CD4-positive, alpha-beta T cell treated with Interleukin-15 for 1 hour (primary cell): ENCODE data around the gene FAM20C.

Source experiments
- DNase-seq: peaks from one replicate; pipeline ENCODE4 v3.0.0-alpha.2; 2020

Gene FAM20C

GRCh38 chr7:191981-192649 is at the start of gene FAM20C:
Gene FAM20C, plus strand, starts transcription at chr7:192571. Its CDS starts 629 bp downstream, at chr7:193200.
- DNase-seq: peak; percentile 60

GRCh38 chr7:143145-143751 is 49.1 kb upstream of the FAM20C start:
- no peak for DNase-seq

DNA sequence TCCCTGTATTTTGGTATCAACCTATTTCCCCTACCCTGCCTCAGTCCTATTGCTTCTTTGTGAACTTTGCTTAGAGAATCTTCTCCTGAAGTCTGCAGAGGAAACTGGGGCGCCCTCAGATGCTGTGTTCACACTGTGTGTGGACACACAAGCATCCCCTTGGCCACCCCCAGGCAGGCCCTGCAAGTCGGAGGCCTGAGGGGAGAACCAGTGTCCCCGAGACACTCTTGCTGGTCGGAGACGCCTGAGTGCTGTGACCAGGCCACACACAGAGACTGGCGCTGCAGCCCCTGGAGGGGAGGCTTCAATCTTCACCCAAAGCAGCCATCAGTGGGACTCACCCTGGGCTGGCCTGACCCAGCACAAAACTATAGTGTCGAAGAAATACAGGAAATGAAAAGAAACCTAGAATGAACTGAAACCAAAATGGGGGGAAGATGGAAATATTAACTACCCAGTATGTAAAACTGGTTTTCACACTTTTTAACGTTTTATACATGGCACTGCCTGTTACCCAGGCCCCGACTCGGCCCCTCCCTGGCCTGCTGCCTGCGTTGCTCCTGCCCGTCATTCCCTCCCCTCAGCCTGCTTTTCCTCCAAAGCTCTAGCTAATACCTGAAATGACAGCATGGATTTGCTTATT is 48.4 kb upstream of the FAM20C start:
- peak; percentile 10 for DNase-seq

- DNase-seq: peak; percentile 11
These were observed 47.9 kb upstream of the FAM20C start for GRCh38 chr7:144454-144826.

DNA sequence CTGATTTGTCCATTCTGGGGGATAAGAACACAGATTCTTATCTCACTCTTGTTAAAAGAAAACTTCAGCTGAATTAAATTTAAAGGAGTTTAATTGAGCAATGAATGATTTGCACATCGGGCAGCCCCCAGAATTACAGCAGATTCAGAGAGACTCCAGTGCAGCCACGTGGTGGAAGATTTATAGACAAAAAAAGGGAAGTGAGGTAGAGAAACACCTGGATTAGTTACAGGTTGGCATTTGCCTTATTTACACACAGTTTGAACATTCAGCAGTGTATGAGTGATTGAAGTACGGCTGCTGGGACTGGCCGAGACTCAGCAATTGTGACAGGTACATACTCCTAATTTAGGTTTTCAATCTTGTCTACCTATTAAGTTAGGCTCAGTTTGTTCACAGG is 46.5 kb upstream of the FAM20C start:
- no peak for DNase-seq

GRCh38 chr7:148543-148931 is 43.8 kb upstream of the FAM20C start:
- no peak for DNase-seq

DNA sequence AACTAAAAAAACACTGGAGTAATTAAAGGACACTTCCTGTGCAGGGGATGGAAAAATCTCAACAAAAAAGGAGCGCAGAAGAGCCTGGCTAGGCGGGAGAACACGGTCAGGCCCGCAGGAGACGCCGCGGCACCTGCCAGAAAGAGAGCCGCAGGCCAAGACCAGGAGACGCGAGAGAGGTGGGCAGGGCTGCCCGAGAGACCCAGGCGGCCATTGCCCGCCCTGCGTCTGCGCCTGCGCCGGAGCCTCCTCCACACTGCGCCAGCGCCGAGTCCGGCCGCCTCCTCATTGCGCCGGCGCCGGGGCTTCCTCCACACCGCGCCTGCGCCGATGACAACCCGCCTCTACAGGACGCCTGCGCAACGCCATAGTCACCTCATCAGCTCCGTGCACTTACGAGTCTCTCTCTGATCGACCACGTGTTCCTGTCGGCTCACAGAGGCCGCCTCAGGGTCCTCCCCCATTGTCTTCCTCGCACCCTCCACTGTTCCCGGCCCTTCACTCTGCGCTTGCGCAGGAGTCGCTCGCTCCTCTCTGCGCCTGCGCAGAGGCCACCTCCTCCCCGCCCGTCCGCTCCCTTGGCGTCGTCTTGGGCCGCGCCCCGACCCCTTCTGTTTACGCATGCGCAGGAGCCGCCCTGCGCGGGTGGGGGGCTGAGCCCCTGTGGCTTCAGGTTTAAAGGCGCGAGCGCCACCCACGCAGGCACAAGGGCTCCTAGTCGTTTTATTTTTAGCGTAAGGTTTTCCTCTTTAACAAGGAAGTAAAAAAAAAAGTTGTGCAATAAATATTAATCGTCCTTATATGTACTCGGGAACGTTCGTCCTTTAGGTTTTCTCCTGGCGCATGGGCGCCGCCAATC is 43.2 kb upstream of the FAM20C start:
- peak; percentile 100 for DNase-seq

GRCh38 chr7:149791-150636 is 42.4 kb upstream of the FAM20C start:
- DNase-seq: peak; percentile 45

DNA sequence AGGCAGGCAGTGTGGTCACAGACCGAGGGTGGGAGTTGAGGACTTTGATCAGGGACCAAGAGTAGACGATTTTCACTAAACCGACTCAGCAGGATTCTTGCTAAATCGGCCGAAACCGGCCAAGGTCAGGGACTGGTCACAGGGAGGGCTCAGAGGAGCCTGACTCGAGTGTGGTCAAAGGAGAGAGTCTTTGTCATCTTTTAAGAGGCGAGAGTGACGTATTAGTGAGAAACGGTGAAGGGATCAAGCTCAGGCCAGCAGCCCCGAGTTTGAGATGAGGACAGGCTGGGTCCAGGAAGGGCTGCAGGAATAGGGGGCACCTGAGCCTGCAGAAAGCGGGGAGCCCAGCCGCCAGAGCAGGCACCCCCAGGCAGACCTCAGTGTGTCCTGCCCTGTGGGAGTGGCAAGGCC is 41.6 kb upstream of the FAM20C start:
- DNase-seq: peak; percentile 57

- DNase-seq: no peak
These were observed 40.9 kb upstream of the FAM20C start for GRCh38 chr7:151346-152050.

DNA sequence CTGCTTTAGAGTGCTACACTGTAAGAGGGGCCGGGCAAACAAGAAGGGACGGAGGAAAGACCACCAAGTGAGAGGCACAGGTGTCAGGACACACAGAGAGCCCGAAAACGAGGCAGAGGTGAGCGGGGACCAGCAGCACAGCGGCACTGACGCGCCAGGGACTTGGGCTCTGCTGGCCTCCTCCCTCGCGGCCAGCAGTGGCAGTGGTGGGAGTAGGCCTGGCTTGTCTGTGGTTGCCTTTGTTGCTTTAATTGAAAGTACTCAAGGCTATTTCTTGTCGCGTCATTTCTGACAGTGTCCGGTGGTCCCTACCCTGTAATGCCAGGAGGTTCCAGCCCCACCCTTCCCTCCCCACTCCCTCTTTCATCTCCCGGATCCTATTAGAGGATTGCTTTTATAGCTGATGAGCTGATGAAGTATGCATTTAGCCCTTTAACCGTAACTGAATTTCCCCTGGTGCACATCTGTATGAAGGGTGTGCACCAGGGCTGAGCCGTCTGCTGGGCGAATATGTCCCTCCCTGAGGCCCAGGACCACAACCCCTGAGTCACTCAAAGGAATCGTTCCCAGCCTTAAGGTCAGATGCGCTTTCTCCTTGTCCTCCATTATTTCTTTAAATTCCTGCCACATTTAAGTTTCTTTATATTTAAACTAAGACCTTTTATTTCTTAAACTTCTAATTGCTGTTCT is 39.5 kb upstream of the FAM20C start:
- DNase-seq: no peak

GRCh38 chr7:153604-154003 is 38.8 kb upstream of the FAM20C start:
- DNase-seq: no peak

DNA sequence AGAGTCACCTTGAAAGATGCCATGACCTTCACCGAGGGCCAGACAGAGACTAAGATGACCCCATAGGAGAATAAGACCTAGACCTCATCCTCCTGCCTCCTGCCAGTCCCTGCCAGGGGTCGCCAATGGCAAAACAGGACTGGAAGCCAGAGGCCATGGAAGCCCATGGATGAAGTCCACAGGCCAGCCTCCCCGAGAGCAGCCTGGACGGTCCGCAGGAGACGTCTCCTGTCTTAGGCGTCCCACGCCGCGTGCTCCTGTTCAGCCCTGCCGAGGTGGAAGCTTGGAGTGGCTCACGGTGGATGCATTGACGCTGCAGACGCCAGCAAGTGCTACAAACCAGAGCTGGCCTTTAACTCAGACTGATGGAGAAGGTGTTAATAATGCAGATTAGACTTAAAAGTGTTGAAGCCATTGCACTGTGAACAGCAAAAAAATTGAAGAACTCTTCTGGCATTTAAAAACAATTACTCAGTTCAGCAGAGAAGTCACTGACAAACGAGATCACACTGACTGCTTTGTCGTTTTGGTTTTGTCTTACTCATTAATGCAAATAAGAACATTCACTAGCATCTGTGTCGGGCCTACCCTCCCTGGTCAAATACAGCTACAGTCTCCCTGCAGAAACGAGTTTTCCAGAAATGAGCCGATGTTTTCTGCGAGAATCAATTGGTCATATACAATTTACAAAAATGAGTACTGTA is 38.1 kb upstream of the FAM20C start:
- DNase-seq: no peak

DNA sequence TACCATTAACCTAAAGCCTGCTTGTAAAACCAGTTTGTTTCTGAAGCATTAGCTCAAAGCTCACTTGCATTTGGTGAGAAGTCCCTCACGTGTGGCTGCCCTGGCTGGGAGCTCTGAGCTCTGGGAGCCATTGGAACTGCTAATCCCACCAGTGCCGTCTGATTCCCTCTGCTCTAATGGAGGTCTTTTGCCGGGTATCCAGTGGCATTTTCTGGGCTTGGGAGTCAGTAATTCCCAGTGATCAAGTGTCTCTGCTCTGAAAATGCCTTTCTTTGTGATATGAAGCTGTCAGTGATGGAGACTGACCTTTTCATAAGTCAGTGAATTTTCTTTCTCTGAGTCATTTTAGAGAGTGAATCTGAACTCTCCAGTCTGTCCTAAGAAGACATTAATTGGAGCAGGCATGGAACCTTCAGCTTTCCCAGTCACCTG is 36.9 kb upstream of the FAM20C start:
- DNase-seq: no peak

DNA sequence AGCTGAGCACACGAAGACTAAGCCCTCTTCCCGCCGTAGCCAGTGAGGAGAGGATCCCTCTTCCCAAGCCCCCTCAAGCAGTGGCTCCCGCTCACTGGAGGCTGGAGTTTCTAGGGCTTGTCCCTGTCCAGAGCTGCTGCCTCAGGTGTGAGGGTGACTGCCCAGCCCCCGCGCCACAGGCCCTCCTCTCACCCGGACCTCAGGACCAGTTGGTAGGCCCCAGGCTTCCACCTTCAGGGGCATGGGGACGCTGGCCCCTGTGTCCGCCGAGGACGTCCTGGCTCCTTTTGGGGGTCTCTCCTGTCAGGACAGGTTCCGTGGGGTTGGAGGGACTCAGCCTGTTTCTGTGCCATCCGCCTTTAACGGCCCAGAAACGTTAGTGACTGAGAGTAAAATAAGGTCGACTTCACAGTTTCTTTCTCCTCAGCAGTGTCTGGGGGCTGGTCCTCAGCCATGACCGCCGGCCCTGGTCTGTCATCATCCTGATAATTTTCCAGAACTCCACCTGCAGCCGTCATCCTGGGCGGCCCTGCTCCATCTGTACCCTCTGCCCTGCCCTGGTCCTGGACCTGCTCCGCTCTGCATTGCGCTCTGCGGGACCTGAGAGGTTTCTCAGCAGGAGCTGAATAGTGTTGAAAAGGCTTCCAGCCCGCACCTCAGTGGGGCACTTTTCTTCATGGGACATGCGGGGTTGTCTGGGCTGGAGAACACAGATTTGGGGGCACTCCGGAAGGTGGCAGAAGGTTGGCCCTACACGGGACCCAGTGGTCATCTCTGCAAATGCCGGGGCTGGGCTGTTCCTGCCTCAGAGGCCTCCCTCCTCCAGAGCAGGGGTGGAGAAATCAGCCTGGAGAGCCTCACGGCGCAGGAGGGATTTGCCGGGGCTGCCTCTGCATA is 36.0 kb upstream of the FAM20C start:
- DNase-seq: no peak

GRCh38 chr7:157008-157310 is 35.4 kb upstream of the FAM20C start:
- no peak for DNase-seq

- DNase-seq: no peak
These were observed 34.4 kb upstream of the FAM20C start for GRCh38 chr7:157771-158625.

DNA sequence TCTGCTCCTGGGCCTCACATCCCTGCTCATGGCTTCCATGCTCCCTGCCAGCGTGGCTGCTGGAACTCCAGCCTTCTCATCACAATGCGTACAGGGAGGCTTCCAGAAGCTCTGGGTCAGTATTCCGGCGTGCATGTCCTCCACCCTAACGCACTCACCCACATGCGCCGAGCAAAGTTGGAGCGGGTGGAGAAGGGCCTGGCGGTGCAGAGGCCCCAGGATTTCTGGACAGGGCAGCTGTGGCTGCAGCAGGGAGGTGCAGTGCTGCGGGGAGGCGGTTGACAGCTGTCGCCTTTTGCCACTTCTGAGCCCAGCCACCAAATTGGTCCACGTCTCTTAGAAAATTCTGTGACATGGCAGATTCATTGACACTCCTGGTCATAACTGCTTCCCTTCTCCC is 33.6 kb upstream of the FAM20C start:
- DNase-seq: no peak
